ACHN (cell line): Measurements from ENCODE around the gene NCS1.

Experiments used
- DNase-seq: peaks from one replicate; pipeline ENCODE4 v3.0.0-alpha.2; 2015
- in situ Hi-C: cut with HindIII; loops from 2 replicates; pipeline ENCODE4 v1.10.0; 2017; ENCODE audit warnings: low sequenced_read_pairs, low pct_ligation_motif_present, low pct_unique_long_range_greater_than_20kb

Gene NCS1

GRCh38 chr9:130143958-130144366, 28.2 kb upstream of the NCS1 start:
- in situ Hi-C loops, result no loop called here
- no peak for DNase-seq

DNA sequence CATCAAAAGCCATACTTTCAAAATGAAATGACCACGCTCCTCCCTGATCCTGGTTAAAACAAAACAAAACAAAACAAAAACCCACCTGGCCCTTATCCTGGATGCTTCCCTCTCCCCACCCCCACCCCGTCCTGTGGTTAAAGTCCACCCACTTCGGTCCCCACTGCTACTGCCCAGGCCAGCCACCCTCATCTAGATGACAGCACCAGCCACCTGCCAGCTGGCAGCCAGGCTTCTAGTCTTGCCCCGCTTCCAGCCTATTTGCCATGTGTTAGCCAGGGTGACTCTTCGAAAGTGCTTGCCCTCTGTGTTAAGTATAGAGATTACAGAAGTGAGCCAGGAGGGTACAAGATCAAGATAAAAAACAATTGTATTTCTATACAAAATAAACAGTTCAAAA, 27.5 kb upstream of the NCS1 start:
- DNase-seq, result no peak
- in situ Hi-C loops, result no loop called here

GRCh38 chr9:130145658-130146057, 26.5 kb upstream of the NCS1 start:
- in situ Hi-C loops, result no loop called here
- DNase-seq, result no peak

DNA sequence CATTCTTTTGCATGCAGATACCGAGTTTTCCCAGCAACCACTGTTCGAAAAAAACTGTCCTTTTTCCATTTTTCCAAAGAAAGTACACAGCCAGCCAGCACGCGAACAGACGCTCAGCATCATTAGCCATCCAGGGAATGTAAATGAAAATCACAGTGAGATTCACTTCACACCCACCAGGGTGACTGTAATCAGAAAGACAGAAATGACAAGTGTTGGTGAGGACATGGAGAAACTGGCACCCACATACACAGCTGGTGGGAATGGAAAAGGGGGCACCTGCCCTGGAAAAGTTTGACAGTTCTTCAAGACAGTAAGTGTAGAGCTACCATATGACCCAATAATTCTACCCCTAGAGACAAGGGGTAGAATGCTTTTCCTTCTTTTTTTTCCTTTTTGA, 25.0 kb upstream of the NCS1 start:
- no peak for DNase-seq

GRCh38 chr9:130147910-130148309, 24.3 kb upstream of the NCS1 start:
- no peak for DNase-seq
- in situ Hi-C loops, result no loop called here

More for the DNA sequence above, 25.0 kb upstream of the NCS1 start:
- in situ Hi-C loops, result no loop called here

GRCh38 chr9:130149031-130149430, 23.2 kb upstream of the NCS1 start:
- no peak for DNase-seq
- in situ Hi-C loops, result no loop called here

DNA sequence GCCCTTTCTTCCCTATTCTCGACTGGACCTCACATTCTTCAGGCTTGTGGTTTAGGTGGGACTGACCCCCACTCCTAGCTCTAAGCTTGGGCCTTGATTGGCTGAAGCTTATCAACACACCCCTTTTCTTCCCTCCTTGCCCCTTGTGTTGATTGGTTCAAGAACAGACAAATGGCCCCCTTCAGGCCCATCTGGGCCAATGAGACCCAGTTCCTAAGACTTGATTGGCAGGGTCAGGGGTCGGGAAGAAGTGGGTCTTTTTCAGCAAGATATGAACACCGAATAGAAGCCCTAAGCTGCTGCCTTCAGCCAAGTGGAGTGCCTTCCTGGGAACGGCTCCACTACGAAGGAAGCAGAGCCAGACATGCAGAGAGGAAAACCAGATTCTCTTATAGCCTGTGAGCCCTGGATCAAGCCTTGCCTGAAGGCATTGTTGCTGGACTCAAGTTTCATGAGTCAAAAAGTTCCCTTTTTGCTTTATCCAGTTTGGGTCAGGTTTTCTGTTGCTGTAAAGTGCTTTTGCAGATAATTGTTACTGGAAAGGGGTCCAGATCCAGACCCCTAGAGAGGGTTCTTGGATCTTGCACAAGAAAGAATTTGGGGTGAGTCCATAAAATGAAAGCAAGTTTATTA, 22.4 kb upstream of the NCS1 start:
- no peak for DNase-seq
- in situ Hi-C loops, result no loop called here

- in situ Hi-C loops, result no loop called here
- peak; percentile 23 for DNase-seq
Measured at GRCh38 chr9:130150779-130151382, 21.3 kb upstream of the NCS1 start.

GRCh38 chr9:130154816-130155215, 17.4 kb upstream of the NCS1 start:
- in situ Hi-C loops, result no loop called here
- no peak for DNase-seq

DNA sequence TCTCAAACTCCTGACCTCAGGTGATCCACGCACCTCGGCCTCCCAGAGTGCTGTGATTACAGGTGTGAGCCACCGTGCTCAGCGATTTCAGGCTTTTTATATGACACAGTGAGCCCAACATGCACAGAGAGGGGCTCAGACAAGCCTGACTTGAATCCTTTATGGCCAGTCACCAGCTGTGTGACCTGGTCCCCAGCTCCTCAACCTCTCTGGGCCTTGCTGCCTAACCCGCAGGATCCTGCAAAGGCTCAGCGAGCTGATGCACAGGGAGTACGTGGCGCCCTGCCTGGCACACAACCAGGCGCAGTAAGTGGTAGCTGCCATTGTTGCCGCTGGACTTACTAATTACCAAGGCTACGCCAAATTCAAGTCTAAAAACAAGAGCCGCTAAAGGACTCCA, 16.6 kb upstream of the NCS1 start:
- in situ Hi-C loops, result no loop called here
- no peak for DNase-seq

DNA sequence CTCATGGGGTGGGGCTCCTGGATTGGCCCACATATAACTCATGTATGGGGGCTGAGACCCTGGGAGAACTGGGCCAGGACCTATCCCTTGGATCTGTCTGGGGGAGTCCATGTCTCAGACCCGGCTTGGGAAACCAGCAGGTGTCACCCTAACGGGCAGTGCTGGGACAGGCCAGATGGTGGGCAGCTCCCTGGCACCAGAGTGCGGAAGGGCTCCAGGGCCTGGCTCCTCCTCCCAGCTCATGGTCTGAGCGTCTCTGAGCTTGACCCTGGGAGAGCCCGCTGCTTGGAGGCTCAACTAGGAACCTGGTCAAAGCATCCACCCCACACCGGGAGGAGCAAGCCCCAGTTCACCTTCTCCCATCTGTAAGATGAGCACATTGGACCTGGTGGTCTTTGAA, 15.5 kb upstream of the NCS1 start:
- DNase-seq, result peak; percentile 16
- in situ Hi-C loops, result no loop called here

- DNase-seq, result no peak
- in situ Hi-C loops, result no loop called here
Measured at GRCh38 chr9:130157079-130157478, 15.1 kb upstream of the NCS1 start.

DNA sequence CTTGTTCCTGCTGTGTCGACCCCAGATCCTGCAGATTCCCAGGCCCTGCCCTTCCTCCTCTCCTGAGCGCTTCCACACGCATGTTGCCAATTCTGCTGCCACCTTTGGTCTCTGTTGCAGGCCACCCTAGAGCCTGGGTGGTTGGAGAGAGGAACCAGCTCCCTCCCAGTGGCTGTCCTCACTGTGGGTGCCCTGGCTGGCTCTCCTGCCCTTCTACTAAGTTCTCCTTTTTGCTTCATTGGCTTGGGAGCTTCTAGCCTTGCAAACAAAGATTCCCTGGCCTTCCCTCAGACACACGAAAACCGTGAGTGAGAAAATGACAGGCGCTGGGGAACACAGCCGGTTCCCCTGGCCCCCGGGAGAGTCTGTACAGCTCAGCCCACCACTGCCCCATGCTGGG, 14.2 kb upstream of the NCS1 start:
- in situ Hi-C loops, result no loop called here

DNA sequence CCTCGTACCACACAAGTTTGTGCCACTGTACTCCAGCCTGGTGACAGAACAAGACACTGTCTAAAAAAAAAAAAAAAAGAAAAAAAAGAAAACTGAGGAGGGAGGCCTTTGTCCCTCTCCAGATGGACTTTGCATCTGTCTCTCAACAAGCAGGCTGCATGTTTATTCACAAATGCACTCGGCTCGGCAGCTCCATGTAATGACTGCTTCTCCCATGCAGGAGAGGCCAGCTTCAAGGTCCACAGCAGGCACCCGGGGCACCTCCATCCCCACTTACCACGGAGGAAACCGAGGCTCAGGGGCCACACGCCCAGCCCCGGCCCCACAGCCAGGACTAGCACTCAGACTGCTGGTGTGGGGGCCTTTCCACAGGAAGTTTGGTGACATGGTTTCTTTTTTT, 13.1 kb upstream of the NCS1 start:
- in situ Hi-C loops, result no loop called here
- no peak for DNase-seq

More for the DNA sequence above, 14.2 kb upstream of the NCS1 start:
- DNase-seq, result no peak

DNA sequence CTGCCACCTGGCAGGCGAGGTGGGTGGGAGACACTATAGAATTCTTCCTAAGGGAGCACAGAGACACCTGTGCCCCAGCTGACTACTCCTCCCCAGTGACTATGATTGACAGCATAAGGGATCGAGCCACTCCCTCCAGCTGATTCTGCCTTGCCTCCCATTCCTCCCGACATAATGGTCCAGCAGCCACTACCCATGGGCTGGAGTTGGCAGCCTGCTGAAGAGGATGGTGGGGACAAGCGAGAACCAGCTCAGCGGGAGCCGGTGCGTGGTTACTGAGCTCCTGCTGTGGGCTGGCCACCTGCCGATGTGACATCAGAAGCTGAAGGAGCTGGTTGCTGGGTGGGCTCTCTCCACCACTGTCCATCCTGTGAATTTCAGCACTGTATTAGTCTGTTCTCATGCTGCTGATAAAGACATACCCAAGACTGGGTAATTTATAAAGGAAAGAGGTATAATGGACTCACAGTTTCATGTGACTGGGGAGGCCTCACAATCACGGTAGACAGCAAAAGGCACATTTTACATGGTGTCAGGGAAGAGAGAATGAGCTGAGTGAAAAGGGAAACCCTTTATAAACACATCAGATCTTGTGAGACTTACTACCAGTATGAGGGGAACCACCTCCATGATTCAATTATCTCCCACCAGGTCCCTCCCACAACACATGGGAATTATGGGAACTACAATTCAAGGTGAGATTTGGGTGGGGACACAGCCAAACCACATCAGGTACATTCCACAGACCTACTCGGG, 12.1 kb upstream of the NCS1 start:
- no peak for DNase-seq
- in situ Hi-C loops, result no loop called here

- in situ Hi-C loops, result no loop called here
- no peak for DNase-seq
Measured at GRCh38 chr9:130160862-130161470, 11.2 kb upstream of the NCS1 start.

- in situ Hi-C loops, result no loop called here
- no peak for DNase-seq
Measured at GRCh38 chr9:130165579-130165978, 6.6 kb upstream of the NCS1 start.

DNA sequence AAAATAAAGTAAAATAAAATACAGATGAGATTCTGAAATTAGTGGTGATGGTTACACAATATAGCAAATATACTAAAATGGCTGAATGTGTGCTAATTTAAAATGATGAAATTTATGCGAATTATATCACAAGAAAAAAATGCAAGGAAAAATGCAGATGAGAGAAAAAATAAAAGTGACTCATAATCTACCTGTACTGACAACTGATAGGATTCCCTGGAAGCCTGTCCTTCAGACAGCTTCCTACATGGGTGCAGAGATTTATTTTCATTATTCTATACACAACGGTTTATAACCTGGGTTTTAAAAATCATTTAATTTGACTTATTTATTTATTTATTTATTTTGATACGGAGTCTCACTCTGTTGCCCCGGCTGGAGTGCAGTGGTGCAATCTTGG, 5.8 kb upstream of the NCS1 start:
- no peak for DNase-seq
- in situ Hi-C loops, result no loop called here

GRCh38 chr9:130167927-130168326, 4.3 kb upstream of the NCS1 start:
- DNase-seq, result no peak
- in situ Hi-C loops, result no loop called here
